Activated CD4-positive, alpha-beta T cell treated with anti-CD3 and anti-CD28 coated beads, Interleukin-2, amount 10 ng/mL, durations not matched to agents 24 days and 14 days (primary cell): ENCODE data around the gene TNK1. TPM values are rescaled to one million over a fixed set of nuclear protein-coding genes. Genes with fewer than 3 reads are reported as not detected.

Experiments
- DNase-seq: peaks from one replicate; pipeline ENCODE4 v3.0.0; 2022
- H3K27ac Mint-ChIP-seq: one replicate; pipeline ENCODE4 v1.8.0; 2022; ENCODE audit warnings: mild to moderate bottlenecking, mixed read lengths
- H3K27me3 Mint-ChIP-seq: one replicate; pipeline ENCODE4 v1.8.0; 2022; ENCODE audit warnings: mixed read lengths
- H3K36me3 Mint-ChIP-seq: one replicate; pipeline ENCODE4 v1.8.0; 2022; ENCODE audit warnings: low read depth, mild to moderate bottlenecking, mixed read lengths
- H3K4me1 Mint-ChIP-seq: one replicate; pipeline ENCODE4 v1.8.0; 2021; ENCODE audit warnings: mixed read lengths
- H3K4me3 Mint-ChIP-seq: one replicate; pipeline ENCODE4 v1.8.0; 2022; ENCODE audit warnings: mild to moderate bottlenecking, moderate library complexity, mixed read lengths
- H3K9me3 Mint-ChIP-seq: one replicate; pipeline ENCODE4 v1.8.0; 2021; ENCODE audit warnings: mixed read lengths
- intact Hi-C: fragments of 100-400 bp; cut with micrococcal nuclease; formaldehyde crosslinking; loops from one replicate; pipeline ENCODE4 v1.15.1; 2023
- total RNA-seq: library from RNA; stranded (reverse); gene quantifications from 2 replicates; pipeline ENCODE4 v1.2.3, GENCODE V29; 2022

TNK1 gene
- total RNA-seq, 1 donor from 2014 or later: 5.3 TPM

DNA sequence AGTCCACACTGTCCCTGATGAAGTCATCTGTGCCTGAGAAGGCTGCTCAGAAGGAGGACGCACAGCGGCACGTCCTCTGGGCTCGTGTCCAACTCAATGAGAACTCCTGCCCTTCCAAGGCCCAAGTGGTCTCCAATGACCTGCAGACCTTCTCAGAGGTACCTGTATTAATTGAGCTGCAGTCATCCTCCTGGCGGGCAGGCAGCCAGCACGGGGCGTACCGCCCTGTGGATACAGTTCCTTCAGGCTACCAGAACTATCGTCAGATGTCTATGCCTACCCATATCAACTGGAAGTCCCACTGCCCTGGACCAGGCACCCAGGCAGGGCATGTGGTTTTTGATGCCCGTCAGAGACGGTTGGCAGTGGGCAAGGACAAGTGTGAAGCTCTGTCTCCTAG is 51.4 kb downstream of the TNK1 start:
- no peak for DNase-seq
- H3K27me3 Mint-ChIP-seq: no peaks in the 10 kb centered on the region
- peaks cover 15% of the 10 kb centered on the region for H3K4me1 Mint-ChIP-seq
- no peak overlapping the region for H3K4me3 Mint-ChIP-seq
- H3K36me3 Mint-ChIP-seq: peaks cover 2% of the 10 kb centered on the region
- H3K9me3 Mint-ChIP-seq: no peaks in the 10 kb centered on the region
- intact Hi-C loops: no loop called here
- no peak overlapping the region for H3K27ac Mint-ChIP-seq

- Mint-ChIP-seq H3K4me3 (peak overlapping the region; percentile 93), H3K27me3 (peaks cover 9% of the 10 kb centered on the region), H3K9me3 (no peaks in the 10 kb centered on the region), H3K36me3 (peaks cover 15% of the 10 kb centered on the region), H3K27ac (peak overlapping the region; percentile 98), H3K4me1 (peaks cover 38% of the 10 kb centered on the region)
- intact Hi-C loops: loop anchor here (1.0 to 5.0 kb wide), 11 partner anchors 19 to 406 kb away; partner anchors contain the start of genes ACADVL, DLG4, PLSCR3 and SENP3
- DNase-seq: peak; percentile 92
Observed at GRCh38 chr17:7435676-7436555, 55.0 kb downstream of the TNK1 start.

DNA sequence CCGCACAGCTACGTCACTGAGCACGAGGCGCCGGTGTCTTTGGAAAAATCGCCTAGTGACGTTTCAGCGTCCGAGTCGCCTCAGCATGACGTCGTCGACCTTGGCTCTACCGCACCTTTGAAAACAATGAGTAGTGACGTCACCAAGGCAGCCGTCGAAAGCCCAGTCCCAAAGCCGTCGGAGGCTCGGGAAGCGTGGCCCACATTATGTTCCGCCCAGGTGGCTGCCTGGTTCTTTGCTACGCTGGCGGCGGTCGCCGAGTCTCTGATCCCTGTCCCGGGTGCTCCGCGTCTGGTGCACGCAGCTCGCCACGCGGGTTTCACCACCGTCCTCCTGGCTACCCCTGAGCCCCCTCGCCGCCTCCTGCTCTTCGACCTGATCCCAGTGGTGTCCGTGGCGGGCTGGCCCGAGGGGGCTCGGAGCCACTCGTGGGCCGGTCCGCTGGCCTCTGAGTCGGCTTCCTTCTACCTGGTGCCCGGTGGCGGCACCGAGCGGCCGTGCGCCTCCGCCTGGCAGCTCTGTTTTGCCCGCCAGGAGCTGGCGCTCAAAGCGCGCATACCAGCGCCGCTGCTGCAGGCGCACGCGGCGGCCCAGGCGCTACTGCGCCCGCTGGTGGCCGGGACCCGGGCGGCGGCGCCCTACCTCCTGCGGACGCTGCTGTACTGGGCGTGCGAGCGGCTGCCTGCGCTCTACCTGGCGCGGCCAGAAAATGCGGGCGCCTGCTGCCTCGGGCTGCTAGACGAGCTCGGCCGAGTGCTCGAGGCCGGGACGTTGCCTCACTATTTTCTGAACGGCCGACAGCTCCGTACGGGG is 55.9 kb downstream of the TNK1 start:
- H3K9me3 Mint-ChIP-seq: no peaks in the 10 kb centered on the region
- peaks cover 9% of the 10 kb centered on the region for H3K27me3 Mint-ChIP-seq
- peak overlapping the region; percentile 93 for H3K4me3 Mint-ChIP-seq
- peak; percentile 95 for DNase-seq
- H3K4me1 Mint-ChIP-seq: peaks cover 41% of the 10 kb centered on the region
- H3K36me3 Mint-ChIP-seq: peaks cover 18% of the 10 kb centered on the region
- H3K27ac Mint-ChIP-seq: peak overlapping the region; percentile 98
- intact Hi-C loops: loop anchor here (1.0 to 5.0 kb wide), 5 partner anchors 125 to 406 kb away; partner anchors contain the start of genes ACADVL, DLG4, SENP3 and SLC16A11

DNA sequence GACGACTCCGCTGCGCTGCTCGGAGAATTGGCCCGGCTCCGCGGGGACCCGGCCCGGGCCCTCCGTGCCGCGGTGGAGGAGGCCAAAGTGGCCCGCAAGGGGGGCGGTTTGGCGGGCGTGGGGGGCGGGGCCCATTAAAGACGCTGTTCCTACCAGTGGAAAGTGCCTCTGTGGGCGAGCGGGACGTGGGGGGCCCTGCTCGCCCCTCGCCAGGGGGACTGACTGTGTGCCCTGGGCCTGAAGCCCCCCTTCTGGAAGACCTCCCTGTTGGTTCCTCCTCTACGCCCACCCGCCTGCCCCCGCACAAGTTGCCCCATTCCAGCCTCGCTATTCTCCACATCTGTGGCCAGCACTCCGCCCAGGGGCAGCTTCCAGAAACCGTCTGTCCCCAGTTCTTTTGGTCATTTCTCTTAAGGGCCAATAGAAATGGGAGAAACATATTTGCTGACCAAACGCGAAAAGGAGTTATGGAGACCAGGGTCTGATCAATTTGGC is 56.5 kb downstream of the TNK1 start:
- Mint-ChIP-seq H3K27ac (peak overlapping the region; percentile 74), H3K27me3 (peaks cover 12% of the 10 kb centered on the region), H3K36me3 (peaks cover 22% of the 10 kb centered on the region), H3K4me3 (peak overlapping the region; percentile 93), H3K9me3 (no peaks in the 10 kb centered on the region), H3K4me1 (peaks cover 43% of the 10 kb centered on the region)
- DNase-seq: no peak
- intact Hi-C loops: loop anchor here (2.0 to 5.0 kb wide), 3 partner anchors 220 to 405 kb away; partner anchors contain the start of genes ACADVL, DLG4 and SLC16A11

GRCh38 chr17:7437950-7438614 is 57.2 kb downstream of the TNK1 start:
- peaks cover 43% of the 10 kb centered on the region for H3K4me1 Mint-ChIP-seq
- peak overlapping the region; percentile 90 for H3K4me3 Mint-ChIP-seq
- H3K36me3 Mint-ChIP-seq: peaks cover 26% of the 10 kb centered on the region
- peak overlapping the region; percentile 74 for H3K27ac Mint-ChIP-seq
- no peaks in the 10 kb centered on the region for H3K9me3 Mint-ChIP-seq
- intact Hi-C loops: loop anchor here (2.0 to 5.0 kb wide), 3 partner anchors 221 to 404 kb away; partner anchors contain the start of genes ACADVL, DLG4 and SLC16A11
- peak; percentile 93 for DNase-seq
- peaks cover 12% of the 10 kb centered on the region for H3K27me3 Mint-ChIP-seq

DNA sequence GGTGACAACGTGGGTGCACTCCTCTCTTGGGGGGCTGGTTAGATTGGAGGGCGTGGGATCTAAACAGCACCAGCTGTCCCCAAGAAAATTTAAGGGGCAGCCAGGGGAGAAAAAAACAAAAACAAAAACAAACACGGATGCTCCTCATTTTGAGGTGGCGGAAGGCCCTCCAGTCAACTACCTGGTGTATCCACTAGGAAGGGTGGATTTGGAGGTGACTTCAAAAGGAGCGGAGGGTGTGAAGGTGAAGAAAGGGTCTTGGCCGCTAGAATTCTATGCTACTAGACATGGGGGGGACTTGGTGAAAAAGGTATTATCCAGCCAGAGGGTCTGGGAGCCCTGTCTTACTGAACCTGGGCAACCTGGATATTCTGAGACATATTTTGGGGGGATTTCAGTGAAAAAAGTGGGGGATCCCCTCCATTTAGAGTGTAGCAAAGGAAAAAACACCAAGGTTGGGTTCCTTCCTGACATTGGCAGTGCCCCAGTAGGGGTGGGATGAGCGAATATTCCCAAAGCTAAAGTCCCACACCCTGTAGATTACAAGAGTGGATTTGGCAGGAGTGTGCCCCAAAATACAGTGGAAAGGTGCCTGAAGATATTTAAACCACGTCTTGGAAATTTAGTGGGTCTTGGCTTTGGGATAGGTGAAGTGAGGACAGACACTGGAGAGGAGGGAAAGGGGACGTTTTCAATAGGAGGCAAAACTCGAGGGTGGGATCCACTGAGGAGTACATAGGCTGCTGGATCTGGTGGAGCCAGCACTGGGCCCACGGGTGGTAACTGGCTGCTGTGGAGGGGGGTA is 58.0 kb downstream of the TNK1 start:
- Mint-ChIP-seq H3K4me1 (peaks cover 43% of the 10 kb centered on the region), H3K9me3 (no peaks in the 10 kb centered on the region), H3K4me3 (peak overlapping the region; percentile 90), H3K27ac (peak overlapping the region; percentile 74), H3K36me3 (peaks cover 31% of the 10 kb centered on the region), H3K27me3 (peaks cover 14% of the 10 kb centered on the region)
- intact Hi-C loops: loop anchor here (5.0 kb wide), 2 partner anchors 222 to 403 kb away; partner anchors contain the start of genes ACADVL and DLG4
- DNase-seq: no peak

Other genes with a start within 250 kb of the TNK1 start
- gene ASGR1, start 201.7 kb upstream of the TNK1 start, total RNA-seq: 1.8 and 1.9 TPM in 2 replicates
- 12.4 and 14.0 TPM in 2 replicates for gene DLG4, start 161.3 kb upstream of the TNK1 start, total RNA-seq
- gene ACADVL, start 161.2 kb upstream of the TNK1 start, total RNA-seq: 244 and 267 TPM in 2 replicates
- gene DVL2, start 146.6 kb upstream of the TNK1 start, total RNA-seq: 71.1 and 77.7 TPM in 2 replicates
- 46.2 and 51.7 TPM in 2 replicates for gene PHF23, start 141.6 kb upstream of the TNK1 start, total RNA-seq
- 124 and 126 TPM in 2 replicates for gene GABARAP, start 138.6 kb upstream of the TNK1 start, total RNA-seq
- 188 and 190 TPM in 2 replicates for gene CTDNEP1, start 129.4 kb upstream of the TNK1 start, total RNA-seq
- gene ELP5, start 128.9 kb upstream of the TNK1 start, total RNA-seq: 74.3 and 76.8 TPM in 2 replicates
- gene CLDN7, start 118.6 kb upstream of the TNK1 start, total RNA-seq: 0.31 and 0.40 TPM in 2 replicates
- 0.17 and 0.37 TPM in 2 replicates for gene SLC2A4, start 99.4 kb upstream of the TNK1 start, total RNA-seq
- gene YBX2, start 86.5 kb upstream of the TNK1 start, total RNA-seq: 0.21 and 0.33 TPM in 2 replicates
- 1,303 and 1,327 TPM in 2 replicates for gene EIF5A, start 73.5 kb upstream of the TNK1 start, total RNA-seq
- gene GPS2, start 65.7 kb upstream of the TNK1 start, total RNA-seq: 51.5 and 56.2 TPM in 2 replicates
- gene NEURL4, start 51.8 kb upstream of the TNK1 start, total RNA-seq: 59.3 and 59.6 TPM in 2 replicates
- gene ACAP1, start 44.6 kb upstream of the TNK1 start, total RNA-seq: 262 and 275 TPM in 2 replicates
- gene KCTD11, start 28.9 kb upstream of the TNK1 start, total RNA-seq: 7.0 and 7.6 TPM in 2 replicates
- not detected in 2 replicates for gene TMEM95, start 25.9 kb upstream of the TNK1 start, total RNA-seq
- 75.5 and 79.8 TPM in 2 replicates for gene PLSCR3, start 13.4 kb downstream of the TNK1 start, total RNA-seq
- 47.4 and 59.3 TPM in 2 replicates for gene TMEM256, start 23.0 kb downstream of the TNK1 start, total RNA-seq
- gene NLGN2, start 26.8 kb downstream of the TNK1 start, total RNA-seq: 2.9 and 3.0 TPM in 2 replicates
- not detected in 2 replicates for gene SPEM1, start 39.2 kb downstream of the TNK1 start, total RNA-seq
- not detected in 2 replicates for gene SPEM2, start 44.5 kb downstream of the TNK1 start, total RNA-seq
- not detected in 2 replicates for gene SPEM3, start 47.8 kb downstream of the TNK1 start, total RNA-seq
- 12.8 and 12.9 TPM in 2 replicates for gene TMEM102, start 54.3 kb downstream of the TNK1 start, total RNA-seq
- 9.4 and 9.5 TPM in 2 replicates for gene FGF11, start 58.4 kb downstream of the TNK1 start, total RNA-seq
- 6.1 and 7.2 TPM in 2 replicates for gene CHRNB1, start 64.0 kb downstream of the TNK1 start, total RNA-seq
- 16.0 and 16.1 TPM in 2 replicates for gene ZBTB4, start 98.5 kb downstream of the TNK1 start, total RNA-seq
- gene SLC35G6, start 100.4 kb downstream of the TNK1 start, total RNA-seq: not detected in 2 replicates
- 226 and 230 TPM in 2 replicates for gene POLR2A, start 103.3 kb downstream of the TNK1 start, total RNA-seq
- gene TNFSF12, start 168.0 kb downstream of the TNK1 start, total RNA-seq: 21.5 and 21.8 TPM in 2 replicates
- 2.4 and 3.5 TPM in 2 replicates for gene TNFSF13, start 177.7 kb downstream of the TNK1 start, total RNA-seq
- gene SENP3, start 180.8 kb downstream of the TNK1 start, total RNA-seq: 89.7 and 93.0 TPM in 2 replicates
- 3.2 and 3.5 TPM in 2 replicates for gene CD68, start 198.5 kb downstream of the TNK1 start, total RNA-seq
- 92.5 and 104 TPM in 2 replicates for gene MPDU1, start 202.8 kb downstream of the TNK1 start, total RNA-seq
- 0.43 TPM in 1 of 2 replicates, not detected in the other for gene SOX15, start 209.0 kb downstream of the TNK1 start, total RNA-seq
- 62.6 and 64.4 TPM in 2 replicates for gene FXR2, start 233.8 kb downstream of the TNK1 start, total RNA-seq
- 16.5 and 17.7 TPM in 2 replicates for gene SAT2, start 246.7 kb downstream of the TNK1 start, total RNA-seq
- not detected in 2 replicates for gene SHBG, start 249.0 kb downstream of the TNK1 start, total RNA-seq